Breast epithelium (tissue), 3 donors: Measurements from ENCODE around the gene GRIP2.

Source experiments
- POLR2A ChIP-seq: fragments of 450-650 bp; IDR thresholded peaks from one replicate; pipeline ENCODE4 v1.6.1; 2016; ENCODE audit warnings: antibody characterized with exemption, mild to moderate bottlenecking, moderate library complexity
- TF ChIP-seq, protein P1 (sequence below), 3 donors: fragments of 450-650 bp; IDR thresholded peaks; one replicate each; pipeline ENCODE4 v1.5.1; 2016 to 2017; ENCODE audit warnings: antibody characterized with exemption in 3 of 3, mild to moderate bottlenecking in 3 of 3, moderate library complexity in 3 of 3

DNA sequence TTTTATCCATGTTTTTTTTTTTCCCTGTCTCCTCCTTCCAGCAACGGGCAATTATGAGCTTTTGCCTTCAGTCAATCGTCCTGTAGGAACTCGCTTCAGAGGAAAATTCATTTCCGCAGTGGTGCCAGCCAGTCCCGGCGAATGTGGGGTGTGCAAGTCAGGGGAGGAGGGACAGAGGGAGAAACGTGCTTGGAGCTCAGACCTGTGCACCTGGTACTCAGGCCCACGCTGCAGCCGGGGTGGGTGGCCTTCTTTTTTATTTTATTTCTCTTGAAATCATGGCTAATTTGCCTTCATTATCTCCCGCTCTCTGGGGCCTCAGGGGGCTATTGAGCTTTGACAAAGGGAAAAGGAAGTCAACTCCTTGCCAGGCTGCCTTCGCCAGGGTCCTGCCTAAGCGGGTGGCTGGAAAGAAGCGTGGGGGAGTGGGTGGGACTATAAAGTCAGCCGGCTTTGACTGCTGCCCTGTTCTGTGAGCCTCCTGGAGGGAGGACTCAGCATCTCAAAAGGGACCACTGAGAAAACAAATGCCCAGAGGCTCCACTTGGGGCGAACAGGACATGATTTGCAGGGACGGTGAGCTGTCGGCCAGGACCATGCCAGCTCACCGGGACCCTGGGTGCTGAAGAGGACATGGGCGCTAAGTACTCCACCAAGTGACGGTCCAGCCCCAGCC is 5.5 kb downstream of the GRIP2 start:
- TF ChIP-seq POLR2A = no peak
- TF ChIP-seq, protein P1, sequence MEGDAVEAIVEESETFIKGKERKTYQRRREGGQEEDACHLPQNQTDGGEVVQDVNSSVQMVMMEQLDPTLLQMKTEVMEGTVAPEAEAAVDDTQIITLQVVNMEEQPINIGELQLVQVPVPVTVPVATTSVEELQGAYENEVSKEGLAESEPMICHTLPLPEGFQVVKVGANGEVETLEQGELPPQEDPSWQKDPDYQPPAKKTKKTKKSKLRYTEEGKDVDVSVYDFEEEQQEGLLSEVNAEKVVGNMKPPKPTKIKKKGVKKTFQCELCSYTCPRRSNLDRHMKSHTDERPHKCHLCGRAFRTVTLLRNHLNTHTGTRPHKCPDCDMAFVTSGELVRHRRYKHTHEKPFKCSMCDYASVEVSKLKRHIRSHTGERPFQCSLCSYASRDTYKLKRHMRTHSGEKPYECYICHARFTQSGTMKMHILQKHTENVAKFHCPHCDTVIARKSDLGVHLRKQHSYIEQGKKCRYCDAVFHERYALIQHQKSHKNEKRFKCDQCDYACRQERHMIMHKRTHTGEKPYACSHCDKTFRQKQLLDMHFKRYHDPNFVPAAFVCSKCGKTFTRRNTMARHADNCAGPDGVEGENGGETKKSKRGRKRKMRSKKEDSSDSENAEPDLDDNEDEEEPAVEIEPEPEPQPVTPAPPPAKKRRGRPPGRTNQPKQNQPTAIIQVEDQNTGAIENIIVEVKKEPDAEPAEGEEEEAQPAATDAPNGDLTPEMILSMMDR (IDR thresholded peaks at IDR 0.05) = no peak
